ENCODE results near the gene KRT26.

Gene KRT26

GRCh38 chr17:40782450-40782849 lies 10.4 kb upstream of the KRT26 start, which contains the start of gene KRT27:
KRT27 (minus strand) TSS chr17:40782550; CDS start chr17:40782493, 57 bp downstream.
- no peak within 1 kb of the TSS for H3K9ac ChIP-seq (ENCODE audit: low read length)
- no peak within 1 kb of the TSS for H3K4me3 ChIP-seq (ENCODE audit: insufficient read depth, low read length, poor library complexity, severe bottlenecking)
- TF ChIP-seq CTCF (IDR thresholded peaks at IDR 0.05; ENCODE audit: insufficient read depth, low read length, poor library complexity, severe bottlenecking) (no peak), EZH2phosphoT487 (conservative IDR thresholded peaks at IDR 0.05; ENCODE audit: low read length) (no peak)
- no peaks in the 10 kb centered on the region for H4K20me1 ChIP-seq (ENCODE audit: low read depth, low read length)
- H3K79me2 ChIP-seq (ENCODE audit: insufficient read depth, low read length): no peaks in the 10 kb centered on the region
- no peaks in the 10 kb centered on the region for H3K9me2 ChIP-seq (replicated peaks; ENCODE audit: insufficient read depth, low read length)
- no peak within 1 kb of the TSS for H2AFZ ChIP-seq (ENCODE audit: low read depth, low read length, severe bottlenecking)
- H3K4me2 ChIP-seq (ENCODE audit: low read depth, low read length, poor library complexity, severe bottlenecking): no peak within 1 kb of the TSS
- no peaks in the 10 kb centered on the region for H3K27me3 ChIP-seq (ENCODE audit: low read length)
- no peak within 1 kb of the TSS for H3K27ac ChIP-seq (ENCODE audit: low read depth, low read length)
- H3F3A ChIP-seq (ENCODE audit: insufficient read depth): no peaks in the 10 kb centered on the region
- no peaks in the 10 kb centered on the region for H3K9me3 ChIP-seq (ENCODE audit: insufficient read depth, low read length)
- H3K36me3 ChIP-seq (ENCODE audit: low read length): no peaks in the 10 kb centered on the region

- no peak overlapping the region for H3K9ac ChIP-seq (ENCODE audit: low read length)
- no peaks in the 10 kb centered on the region for H3F3A ChIP-seq (ENCODE audit: insufficient read depth)
- H3K27me3 ChIP-seq (ENCODE audit: low read length): no peaks in the 10 kb centered on the region
- no peak for TF ChIP-seq CTCF (IDR thresholded peaks at IDR 0.05; ENCODE audit: insufficient read depth, low read length, poor library complexity, severe bottlenecking)
- TF ChIP-seq EZH2phosphoT487 (conservative IDR thresholded peaks at IDR 0.05; ENCODE audit: low read length): no peak
- H3K9me2 ChIP-seq (replicated peaks; ENCODE audit: insufficient read depth, low read length): no peaks in the 10 kb centered on the region
- no peaks in the 10 kb centered on the region for H3K36me3 ChIP-seq (ENCODE audit: low read length)
- no peak overlapping the region for H3K4me3 ChIP-seq (ENCODE audit: insufficient read depth, low read length, poor library complexity, severe bottlenecking)
- no peak overlapping the region for H3K4me2 ChIP-seq (ENCODE audit: low read depth, low read length, poor library complexity, severe bottlenecking)
- H4K20me1 ChIP-seq (ENCODE audit: low read depth, low read length): no peaks in the 10 kb centered on the region
- no peak overlapping the region for H2AFZ ChIP-seq (ENCODE audit: low read depth, low read length, severe bottlenecking)
- no peaks in the 10 kb centered on the region for H3K79me2 ChIP-seq (ENCODE audit: insufficient read depth, low read length)
- no peaks in the 10 kb centered on the region for H3K9me3 ChIP-seq (ENCODE audit: insufficient read depth, low read length)
- no peak overlapping the region for H3K27ac ChIP-seq (ENCODE audit: low read depth, low read length)
Observed at GRCh38 chr17:40779181-40779909, 7.3 kb upstream of the KRT26 start.

DNA sequence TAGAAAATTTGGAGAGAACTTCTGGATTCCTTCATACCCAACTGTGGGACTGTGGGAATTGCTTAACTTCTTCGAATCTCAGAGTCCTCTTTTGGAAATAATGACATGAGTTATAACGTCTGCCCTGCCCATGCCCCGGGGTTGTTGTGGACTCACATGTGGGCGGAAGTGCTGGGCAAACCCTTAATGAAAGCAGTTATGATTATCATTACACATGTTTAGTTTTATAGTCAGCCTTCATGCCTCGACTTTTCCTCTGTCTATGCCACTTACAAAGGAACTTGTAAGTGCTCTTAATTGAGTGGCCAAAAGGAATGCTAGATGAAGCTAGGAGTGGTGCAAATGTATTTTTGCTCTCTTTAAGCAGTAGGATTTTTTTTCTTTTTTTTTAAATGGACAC lies 6.5 kb upstream of the KRT26 start:
- H3K27me3 ChIP-seq (ENCODE audit: low read length): no peaks in the 10 kb centered on the region
- no peaks in the 10 kb centered on the region for H3F3A ChIP-seq (ENCODE audit: insufficient read depth)

More for the DNA sequence above, 6.5 kb upstream of the KRT26 start:
- no peaks in the 10 kb centered on the region for H3K79me2 ChIP-seq (ENCODE audit: insufficient read depth, low read length)
- no peak overlapping the region for H3K27ac ChIP-seq (ENCODE audit: low read depth, low read length)
- TF ChIP-seq EZH2phosphoT487 (conservative IDR thresholded peaks at IDR 0.05; ENCODE audit: low read length): no peak
- TF ChIP-seq CTCF (IDR thresholded peaks at IDR 0.05; ENCODE audit: insufficient read depth, low read length, poor library complexity, severe bottlenecking): no peak
- no peak overlapping the region for H2AFZ ChIP-seq (ENCODE audit: low read depth, low read length, severe bottlenecking)
- H4K20me1 ChIP-seq (ENCODE audit: low read depth, low read length): no peaks in the 10 kb centered on the region
- H3K9ac ChIP-seq (ENCODE audit: low read length): no peak overlapping the region
- no peaks in the 10 kb centered on the region for H3K9me2 ChIP-seq (replicated peaks; ENCODE audit: insufficient read depth, low read length)
- H3K4me3 ChIP-seq (ENCODE audit: insufficient read depth, low read length, poor library complexity, severe bottlenecking): no peak overlapping the region
- no peaks in the 10 kb centered on the region for H3K9me3 ChIP-seq (ENCODE audit: insufficient read depth, low read length)
- H3K4me2 ChIP-seq (ENCODE audit: low read depth, low read length, poor library complexity, severe bottlenecking): no peak overlapping the region
- no peaks in the 10 kb centered on the region for H3K36me3 ChIP-seq (ENCODE audit: low read length)

All from SU-DHL-6 (cell line).